GM12864 (cell line): Measurements from ENCODE around the gene RNF10.
"Not testable (repeated sequence)": the region's sequence is repeated elsewhere in the genome, so short reads cannot be mapped to it uniquely, and the experiment has no call there.

Experiments used
- DNase-seq: peaks from one replicate; pipeline ENCODE4 v3.0.0-alpha.2; 2011; ENCODE audit warnings: low read depth
- H3K4me3 ChIP-seq: 2 replicates; pipeline ENCODE4 v1.5.1; 2011; ENCODE audit warnings: mild to moderate bottlenecking, low read depth, low read length, control low read depth
- TF ChIP-seq, protein P1 (sequence below): IDR thresholded peaks from 2 replicates; pipeline ENCODE4 v1.5.1; 2011; ENCODE audit warnings: low read depth, mild to moderate bottlenecking, moderate library complexity, low read length, control low read depth, inconsistent platforms; ENCODE audit errors: missing control alignments

Gene RNF10

DNA sequence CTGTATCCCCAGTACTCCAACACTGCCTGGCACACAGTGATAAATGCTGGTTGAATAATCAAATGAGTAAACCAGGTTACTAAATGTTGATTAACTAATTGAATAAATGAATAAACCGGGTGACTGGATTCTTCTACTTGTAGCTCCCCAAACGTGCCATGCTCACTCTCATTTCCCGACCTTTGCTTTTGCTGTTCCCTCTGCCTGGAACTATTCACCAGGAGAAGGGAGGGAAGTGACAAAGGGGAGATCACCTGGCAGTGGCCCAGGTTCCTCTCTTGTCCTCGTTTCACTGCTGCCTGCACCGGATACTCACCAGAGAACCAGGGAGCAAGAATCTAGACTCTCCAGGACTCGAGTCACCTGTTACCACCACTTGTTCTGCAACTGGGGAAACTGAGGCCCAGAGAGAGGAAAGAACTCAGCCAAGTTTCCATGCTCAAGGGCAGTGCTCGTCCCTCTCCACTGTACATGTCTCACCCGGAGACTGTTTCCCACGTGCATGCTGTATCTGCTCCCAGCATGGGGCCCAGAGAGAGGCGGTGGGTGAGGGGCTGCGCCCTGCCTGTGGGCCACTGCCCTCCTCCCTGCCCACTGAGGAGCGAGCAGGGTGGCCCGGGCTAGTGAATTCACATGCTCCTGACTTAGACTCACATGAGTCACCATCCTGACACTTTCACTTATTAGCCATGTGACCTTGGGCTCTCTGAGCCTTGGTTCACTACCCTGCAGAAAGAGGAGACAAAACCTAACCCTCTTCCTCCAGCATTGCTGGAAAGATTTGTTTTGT, 64.7 kb downstream of the RNF10 start:
- no peak for DNase-seq

DNA sequence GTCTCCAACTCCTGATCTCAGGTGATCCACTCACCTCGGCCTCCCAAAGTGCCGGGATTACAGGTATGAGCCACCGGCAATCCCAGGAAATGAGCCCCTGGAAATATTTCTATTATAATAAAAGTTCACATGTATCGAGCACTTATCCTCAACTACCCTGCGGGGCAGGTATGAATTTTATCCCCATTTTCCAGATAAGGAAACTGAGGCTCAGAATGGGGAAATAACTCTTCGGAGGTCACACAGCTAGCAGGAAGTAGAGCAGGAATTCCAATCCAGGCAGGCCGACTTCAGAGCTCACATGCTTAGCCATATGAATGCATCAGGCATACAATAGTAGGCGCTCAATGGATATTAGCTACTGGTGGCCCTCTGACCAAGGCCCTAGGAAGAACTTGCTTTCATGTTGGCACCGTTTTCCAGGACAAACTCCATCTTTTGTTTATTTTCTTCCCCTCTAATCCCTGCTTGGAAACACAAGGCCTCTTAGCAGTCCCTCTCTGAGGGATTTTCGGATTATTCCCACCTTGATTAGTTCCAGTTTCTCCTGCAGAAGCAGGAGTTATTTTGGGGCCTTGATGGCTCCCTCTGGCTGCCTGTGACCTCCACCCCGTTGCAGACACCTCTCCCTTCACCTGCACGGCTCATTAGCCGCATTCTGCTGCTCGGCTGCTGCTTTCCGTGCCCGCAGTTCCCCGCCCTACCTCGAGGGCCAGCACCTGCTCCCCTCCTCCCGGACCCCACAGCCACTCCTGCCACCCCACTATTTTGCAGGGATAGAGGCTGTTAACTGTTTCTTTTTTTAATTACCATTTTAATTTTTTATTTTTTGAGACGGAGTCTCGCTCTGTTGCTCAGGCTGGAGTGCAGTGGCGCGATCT, 65.8 kb downstream of the RNF10 start:
- TF ChIP-seq, protein P1, sequence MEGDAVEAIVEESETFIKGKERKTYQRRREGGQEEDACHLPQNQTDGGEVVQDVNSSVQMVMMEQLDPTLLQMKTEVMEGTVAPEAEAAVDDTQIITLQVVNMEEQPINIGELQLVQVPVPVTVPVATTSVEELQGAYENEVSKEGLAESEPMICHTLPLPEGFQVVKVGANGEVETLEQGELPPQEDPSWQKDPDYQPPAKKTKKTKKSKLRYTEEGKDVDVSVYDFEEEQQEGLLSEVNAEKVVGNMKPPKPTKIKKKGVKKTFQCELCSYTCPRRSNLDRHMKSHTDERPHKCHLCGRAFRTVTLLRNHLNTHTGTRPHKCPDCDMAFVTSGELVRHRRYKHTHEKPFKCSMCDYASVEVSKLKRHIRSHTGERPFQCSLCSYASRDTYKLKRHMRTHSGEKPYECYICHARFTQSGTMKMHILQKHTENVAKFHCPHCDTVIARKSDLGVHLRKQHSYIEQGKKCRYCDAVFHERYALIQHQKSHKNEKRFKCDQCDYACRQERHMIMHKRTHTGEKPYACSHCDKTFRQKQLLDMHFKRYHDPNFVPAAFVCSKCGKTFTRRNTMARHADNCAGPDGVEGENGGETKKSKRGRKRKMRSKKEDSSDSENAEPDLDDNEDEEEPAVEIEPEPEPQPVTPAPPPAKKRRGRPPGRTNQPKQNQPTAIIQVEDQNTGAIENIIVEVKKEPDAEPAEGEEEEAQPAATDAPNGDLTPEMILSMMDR, result no peak
- no peak for DNase-seq
- H3K4me3 ChIP-seq, result no peak overlapping the region

More for the DNA sequence above, 64.7 kb downstream of the RNF10 start:
- TF ChIP-seq, protein P1, result no peak
- H3K4me3 ChIP-seq, result no peak overlapping the region

DNA sequence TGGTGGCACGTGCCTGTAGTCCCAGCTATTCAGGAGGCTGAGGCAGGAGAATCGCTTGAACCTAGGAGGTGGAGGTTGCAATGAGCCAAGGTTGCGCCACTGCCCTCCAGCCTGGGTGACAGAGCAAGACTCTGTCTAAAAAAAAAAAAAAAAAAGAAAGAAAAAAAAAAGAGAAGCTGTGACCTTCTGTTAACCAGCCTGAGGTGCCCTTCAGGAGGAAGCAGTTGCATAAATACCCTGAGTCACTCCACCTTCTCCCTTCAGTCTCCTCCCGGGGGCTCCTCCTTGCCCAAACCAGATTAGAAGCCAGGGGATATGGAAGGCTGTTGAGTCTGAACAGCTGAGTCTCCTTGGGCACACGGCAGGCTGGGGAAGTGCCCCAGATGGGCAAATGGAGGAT, 68.3 kb downstream of the RNF10 start:
- not testable (repeated sequence) for DNase-seq, H3K4me3 ChIP-seq

DNA sequence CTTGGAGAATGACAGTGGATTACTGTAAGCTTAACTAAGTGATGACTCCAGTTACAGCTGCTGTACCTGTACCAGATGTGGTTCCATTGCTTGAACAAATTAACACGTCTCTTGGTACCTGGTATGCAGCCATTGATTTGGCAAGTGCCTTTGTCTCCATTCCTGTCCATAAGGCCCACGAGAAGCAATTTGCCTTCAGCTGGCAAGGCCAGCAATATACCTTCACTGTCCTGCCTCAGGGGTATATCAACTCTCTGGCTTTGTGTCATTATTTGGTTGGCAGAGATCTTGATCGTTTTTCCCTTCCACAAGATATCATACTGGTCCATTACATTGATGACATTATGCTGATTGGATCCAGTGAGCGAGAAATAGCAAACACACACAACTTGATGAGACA, 76.4 kb downstream of the RNF10 start:
- TF ChIP-seq, protein P1, result no peak
- DNase-seq, result no peak
- no peak overlapping the region for H3K4me3 ChIP-seq

DNA sequence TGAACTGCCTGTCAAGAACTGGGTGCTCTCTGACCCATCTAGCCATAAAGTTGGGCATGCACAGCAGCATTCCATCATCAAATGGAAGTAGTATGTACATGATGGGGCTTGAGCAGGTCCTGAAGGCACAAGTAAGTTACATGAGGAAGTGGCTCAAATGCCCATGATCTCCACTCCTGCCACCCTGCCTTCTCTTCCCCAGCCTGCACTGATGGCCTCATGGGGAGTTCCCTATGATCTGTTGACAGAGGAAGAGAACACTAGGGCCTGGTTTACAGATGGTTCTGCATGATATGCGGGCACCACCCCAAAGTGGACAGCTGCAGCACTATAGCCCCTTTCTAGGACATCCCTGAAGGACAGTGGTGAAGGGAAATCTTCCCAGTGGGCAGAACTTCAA, 77.4 kb downstream of the RNF10 start:
- not testable (repeated sequence) for H3K4me3 ChIP-seq, DNase-seq

DNA sequence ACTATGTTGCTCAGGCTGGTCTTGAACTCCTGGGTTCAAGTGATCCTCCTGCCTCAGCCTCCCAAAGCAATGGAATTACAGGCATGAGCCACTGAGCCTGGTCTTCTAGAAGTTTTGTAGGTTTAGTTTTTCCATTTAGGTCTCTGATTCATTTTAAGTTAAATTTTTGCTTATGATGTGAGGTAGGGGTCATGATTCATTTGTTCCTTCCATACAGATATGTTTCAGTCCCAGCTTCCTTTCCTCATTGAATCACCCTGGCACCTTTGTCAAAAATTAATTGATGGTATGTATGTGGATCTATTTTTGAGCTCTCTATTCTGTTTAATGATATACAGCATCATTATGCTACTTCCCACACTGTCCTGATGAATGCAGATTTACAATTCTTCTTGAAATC, 80.7 kb downstream of the RNF10 start:
- no peak for DNase-seq
- TF ChIP-seq, protein P1, result no peak
- H3K4me3 ChIP-seq, result no peak overlapping the region

DNA sequence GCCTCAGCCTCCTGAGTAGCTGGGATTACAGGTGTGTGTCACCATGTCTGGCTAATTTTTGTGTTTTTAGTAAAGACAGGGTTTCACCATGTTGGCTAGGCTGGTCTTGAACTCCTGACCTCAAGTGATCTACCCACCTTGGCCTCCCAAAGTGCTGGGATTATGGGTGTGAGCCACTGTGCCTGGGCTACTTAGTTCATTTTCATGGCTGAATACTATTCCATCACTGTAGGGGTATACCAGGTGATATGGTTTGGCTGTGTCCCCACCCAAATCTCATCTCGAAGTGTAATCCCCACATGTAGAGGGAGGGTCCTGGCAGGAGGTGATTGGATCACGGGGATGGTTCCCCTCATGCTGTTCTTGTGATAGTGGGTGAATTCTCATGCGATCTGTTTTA, 83.0 kb downstream of the RNF10 start:
- DNase-seq, H3K4me3 ChIP-seq: not testable (repeated sequence)

DNA sequence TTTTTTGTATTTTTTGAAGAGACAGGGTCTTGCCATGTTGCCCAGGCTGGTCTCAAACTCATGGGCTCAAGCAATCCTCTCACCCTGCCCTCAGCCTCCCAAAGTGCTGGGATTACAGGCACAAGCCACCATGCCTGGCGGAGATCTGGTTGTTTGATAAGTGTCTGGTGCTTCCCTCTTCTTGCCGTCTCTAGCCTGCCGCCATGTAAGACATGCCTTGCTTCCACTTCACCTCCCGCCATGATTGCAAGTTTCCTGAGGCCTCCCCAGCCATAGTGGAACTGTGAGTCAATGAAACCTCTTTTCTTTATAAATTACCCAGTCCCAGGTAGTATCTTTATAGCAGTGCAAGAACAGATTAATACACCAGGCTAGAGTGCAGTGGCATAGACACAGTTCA, 83.6 kb downstream of the RNF10 start:
- DNase-seq, H3K4me3 ChIP-seq: not testable (repeated sequence)
